ENCODE measurements around the gene CELA3B. TPM values are rescaled to one million over a fixed set of nuclear protein-coding genes. Genes with fewer than 3 reads are reported as not detected.

The CELA3B gene
- total and polyA plus RNA-seq, 2 experiments from 2014 or later, result 0.33 TPM; not detected in 1

- WGBS (ENCODE audit: low lambda C conversion rate, missing lambda C conversion rate), result 82% methylated on average over 10 of the region's 10 CpGs
- no peaks in the 10 kb centered on the region for H4K20me1 ChIP-seq (ENCODE audit: insufficient read depth, poor library complexity, severe bottlenecking)
- TF ChIP-seq EZH2phosphoT487 (IDR thresholded peaks at IDR 0.05; ENCODE audit: low read depth, severe bottlenecking, unreplicated experiment) (no peak), CTCF (IDR thresholded peaks at IDR 0.05; ENCODE audit: poor library complexity) (peak; percentile 25)
- no peaks in the 10 kb centered on the region for H3K36me3 ChIP-seq (replicated peaks; ENCODE audit: insufficient read depth, low read depth)
- H3K9me2 ChIP-seq (replicated peaks; ENCODE audit: insufficient read depth), result no peaks in the 10 kb centered on the region
- H3K27me3 ChIP-seq, result no peaks in the 10 kb centered on the region
- H3K4me1 ChIP-seq (ENCODE audit: insufficient read depth), result no peaks in the 10 kb centered on the region
- no peak overlapping the region for H2AFZ ChIP-seq
- no peak overlapping the region for H3K27ac ChIP-seq
- H3K4me2 ChIP-seq, result no peak overlapping the region
- H3K4me3 ChIP-seq, result no peak overlapping the region
- H3K79me2 ChIP-seq, result no peaks in the 10 kb centered on the region
- no peak for DNase-seq (ENCODE audit: low spot score)
- H3K9me3 ChIP-seq (ENCODE audit: low read depth), result no peaks in the 10 kb centered on the region
Observed at GRCh38 chr1:22018583-22019559, 42.0 kb downstream of the CELA3B start.

GRCh38 chr1:22021061-22021460, 44.2 kb downstream of the CELA3B start:
- WGBS (ENCODE audit: low lambda C conversion rate, missing lambda C conversion rate), result 89% methylated on average over 6 of the region's 6 CpGs
- Histone ChIP-seq H3K4me3 (no peak overlapping the region), H2AFZ (no peak overlapping the region), H3K9me2 (replicated peaks; ENCODE audit: insufficient read depth) (no peaks in the 10 kb centered on the region), H4K20me1 (ENCODE audit: insufficient read depth, poor library complexity, severe bottlenecking) (no peaks in the 10 kb centered on the region), H3K79me2 (no peaks in the 10 kb centered on the region), H3K27me3 (no peaks in the 10 kb centered on the region), H3K4me2 (no peak overlapping the region), H3K9me3 (ENCODE audit: low read depth) (no peaks in the 10 kb centered on the region), H3K4me1 (ENCODE audit: insufficient read depth) (peaks cover 6% of the 10 kb centered on the region), H3K27ac (no peak overlapping the region), H3K36me3 (replicated peaks; ENCODE audit: insufficient read depth, low read depth) (no peaks in the 10 kb centered on the region)
- no peak for TF ChIP-seq EZH2phosphoT487 (IDR thresholded peaks at IDR 0.05; ENCODE audit: low read depth, severe bottlenecking, unreplicated experiment)
- no peak for TF ChIP-seq CTCF (IDR thresholded peaks at IDR 0.05; ENCODE audit: poor library complexity)
- no peak for TF ChIP-seq EZH2 (IDR thresholded peaks at IDR 0.05; ENCODE audit: borderline replicate concordance)
- no peak for DNase-seq (ENCODE audit: low spot score)

- peak overlapping the region; percentile 42 for H2AFZ ChIP-seq
- no peaks in the 10 kb centered on the region for H3K36me3 ChIP-seq (replicated peaks; ENCODE audit: insufficient read depth, low read depth)
- H3K4me2 ChIP-seq, result peak overlapping the region; percentile 75
- no peaks in the 10 kb centered on the region for H3K9me3 ChIP-seq (ENCODE audit: low read depth)
- H3K4me3 ChIP-seq, result peak overlapping the region; percentile 17
- peaks cover 11% of the 10 kb centered on the region for H3K4me1 ChIP-seq (ENCODE audit: insufficient read depth)
- WGBS (ENCODE audit: low lambda C conversion rate, missing lambda C conversion rate), result 10% methylated on average over 33 of the region's 33 CpGs
- peaks cover 5% of the 10 kb centered on the region for H3K79me2 ChIP-seq
- peak overlapping the region; percentile 99 for H3K27ac ChIP-seq
- no peaks in the 10 kb centered on the region for H3K27me3 ChIP-seq
- peak; percentile 30 for TF ChIP-seq CTCF (IDR thresholded peaks at IDR 0.05; ENCODE audit: poor library complexity)
- TF ChIP-seq EZH2 (IDR thresholded peaks at IDR 0.05; ENCODE audit: borderline replicate concordance), result no peak
- TF ChIP-seq EZH2phosphoT487 (IDR thresholded peaks at IDR 0.05; ENCODE audit: low read depth, severe bottlenecking, unreplicated experiment), result no peak
- H3K9me2 ChIP-seq (replicated peaks; ENCODE audit: insufficient read depth), result no peaks in the 10 kb centered on the region
- H4K20me1 ChIP-seq (ENCODE audit: insufficient read depth, poor library complexity, severe bottlenecking), result no peaks in the 10 kb centered on the region
- DNase-seq (ENCODE audit: low spot score), result peak; percentile 78
Observed at GRCh38 chr1:22024485-22025367, 47.9 kb downstream of the CELA3B start.

Data from hepatocyte (in vitro differentiated cells).